Tibial nerve (tissue), 3 donors: Measurements from ENCODE around the gene SPECC1.

ENCODE experiments used
- CTCF ChIP-seq, 5 experiments: fragments of 200-600 bp in 3 of 5; fragments of 450-650 bp in 2 of 5; sonication (generic) in 3 of 5; IDR thresholded peaks; one replicate each; pipeline ENCODE4 v1.5.1; 2016 to 2019; ENCODE audit warnings: antibody characterized with exemption in 5 of 5, mild to moderate bottlenecking in 3 of 5, moderate library complexity in 2 of 5
- POLR2A ChIP-seq, 2 donors: fragments of 450-650 bp; IDR thresholded peaks; one replicate each; pipeline ENCODE4 v1.6.1; 2017; ENCODE audit warnings: antibody characterized with exemption in 2 of 2, mild to moderate bottlenecking in 2 of 2, moderate library complexity in 2 of 2

DNA sequence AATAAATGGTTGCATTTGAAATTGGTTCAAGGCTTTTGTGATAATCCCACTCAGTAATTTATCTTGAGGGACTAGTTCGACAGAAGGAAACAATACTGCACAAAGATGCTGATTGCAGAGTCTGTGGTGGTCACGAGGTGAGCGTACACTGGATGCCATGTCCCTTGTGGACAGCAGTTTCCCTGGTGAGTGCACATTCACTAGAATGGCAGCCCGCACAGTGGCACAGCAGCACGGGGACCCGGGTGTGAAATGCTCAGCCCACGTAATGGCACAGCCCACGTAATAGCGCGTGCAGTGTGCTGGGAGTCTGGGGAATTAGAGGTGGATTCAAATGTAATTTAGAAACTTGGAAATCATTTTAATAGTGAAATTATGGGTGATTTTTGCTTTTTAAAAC lies 304.1 kb downstream of the SPECC1 start:
- no peak for TF ChIP-seq CTCF (IDR thresholded peaks at IDR 0.05)
- TF ChIP-seq POLR2A (IDR thresholded peaks at IDR 0.05): no peak
